ENCODE measurements around the gene MGAT5.

The MGAT5 gene

GRCh38 chr2:134337631-134338030, 83.8 kb downstream of the MGAT5 start:
- no peak for DNase-seq
- in situ Hi-C loops (cut with HindIII; ENCODE audit: low pct_ligation_motif_present, low pct_unique_long_range_greater_than_20kb, low sequenced_read_pairs), result no loop called here

- DNase-seq, result no peak
- in situ Hi-C loops (cut with HindIII; ENCODE audit: low pct_ligation_motif_present, low pct_unique_long_range_greater_than_20kb, low sequenced_read_pairs), result no loop called here
Measured at GRCh38 chr2:134338208-134338607, 84.3 kb downstream of the MGAT5 start.

- no peak for DNase-seq
- in situ Hi-C loops (cut with HindIII; ENCODE audit: low pct_ligation_motif_present, low pct_unique_long_range_greater_than_20kb, low sequenced_read_pairs), result no loop called here
Measured at GRCh38 chr2:134341476-134341875, 87.6 kb downstream of the MGAT5 start.

GRCh38 chr2:134344954-134345697, 91.3 kb downstream of the MGAT5 start:
- in situ Hi-C loops (cut with HindIII; ENCODE audit: low pct_ligation_motif_present, low pct_unique_long_range_greater_than_20kb, low sequenced_read_pairs), result no loop called here
- no peak for DNase-seq

DNA sequence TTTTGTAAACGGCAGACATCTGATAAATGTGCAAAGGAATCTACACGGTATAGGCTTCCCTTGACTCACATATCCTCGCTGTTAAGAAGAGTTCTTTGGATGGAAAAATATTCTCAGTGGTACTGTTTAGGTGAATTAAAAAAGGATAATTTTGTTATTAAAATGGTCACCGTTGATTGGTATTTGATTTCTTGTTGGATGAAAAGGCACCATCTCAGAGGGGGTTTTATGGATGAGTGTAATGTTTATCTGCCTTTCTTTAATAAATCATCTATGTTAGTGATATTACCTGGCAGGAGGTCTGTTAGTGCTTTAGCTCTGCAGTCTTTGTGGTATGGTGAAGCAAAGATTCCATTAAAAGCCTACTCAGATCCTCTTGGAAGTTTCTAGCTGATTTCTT, 92.3 kb downstream of the MGAT5 start:
- in situ Hi-C loops (cut with HindIII; ENCODE audit: low pct_ligation_motif_present, low pct_unique_long_range_greater_than_20kb, low sequenced_read_pairs), result no loop called here
- DNase-seq, result no peak

DNA sequence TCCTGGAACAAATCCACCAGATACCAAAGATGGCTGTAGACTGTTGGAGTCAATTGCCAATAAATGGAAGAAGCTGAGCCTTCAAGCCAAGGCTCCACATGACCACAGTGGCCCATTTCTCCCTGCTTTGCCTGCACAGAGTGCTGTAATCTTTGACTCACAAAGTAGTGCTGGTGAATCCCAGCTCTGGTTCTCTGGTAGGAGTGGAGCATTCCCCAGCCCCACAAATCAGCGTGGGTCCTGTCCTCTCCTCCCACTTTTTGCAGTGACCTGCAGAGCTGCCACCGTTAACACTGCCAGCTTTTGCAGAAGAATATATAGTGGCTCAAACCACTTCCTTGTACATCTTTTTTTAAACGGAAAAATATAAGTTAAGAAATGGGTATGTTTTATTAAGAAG, 93.9 kb downstream of the MGAT5 start:
- no peak for DNase-seq
- in situ Hi-C loops (cut with HindIII; ENCODE audit: low pct_ligation_motif_present, low pct_unique_long_range_greater_than_20kb, low sequenced_read_pairs), result no loop called here

- in situ Hi-C loops (cut with HindIII; ENCODE audit: low pct_ligation_motif_present, low pct_unique_long_range_greater_than_20kb, low sequenced_read_pairs), result no loop called here
- DNase-seq, result no peak
Measured at GRCh38 chr2:134348239-134348638, 94.4 kb downstream of the MGAT5 start.

DNA sequence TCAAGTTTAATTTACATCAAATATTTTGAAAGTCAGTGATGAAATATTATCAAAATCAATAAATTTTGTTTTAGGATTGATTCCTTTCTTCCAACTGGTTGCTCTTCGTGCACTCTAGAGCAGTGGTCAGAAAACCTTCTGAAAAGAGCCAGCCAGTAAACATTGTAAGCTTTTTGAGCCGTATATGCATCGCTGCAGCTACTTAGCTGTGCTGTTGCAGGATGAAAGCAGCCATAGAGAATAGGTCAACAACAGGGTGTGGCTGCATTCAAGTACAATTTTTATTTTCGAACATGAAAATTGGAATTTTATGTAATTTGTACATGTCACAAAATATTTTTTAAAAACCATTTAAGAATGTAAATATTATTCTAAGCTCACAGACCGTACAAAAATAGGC, 94.9 kb downstream of the MGAT5 start:
- DNase-seq, result no peak
- in situ Hi-C loops (cut with HindIII; ENCODE audit: low pct_ligation_motif_present, low pct_unique_long_range_greater_than_20kb, low sequenced_read_pairs), result no loop called here

DNA sequence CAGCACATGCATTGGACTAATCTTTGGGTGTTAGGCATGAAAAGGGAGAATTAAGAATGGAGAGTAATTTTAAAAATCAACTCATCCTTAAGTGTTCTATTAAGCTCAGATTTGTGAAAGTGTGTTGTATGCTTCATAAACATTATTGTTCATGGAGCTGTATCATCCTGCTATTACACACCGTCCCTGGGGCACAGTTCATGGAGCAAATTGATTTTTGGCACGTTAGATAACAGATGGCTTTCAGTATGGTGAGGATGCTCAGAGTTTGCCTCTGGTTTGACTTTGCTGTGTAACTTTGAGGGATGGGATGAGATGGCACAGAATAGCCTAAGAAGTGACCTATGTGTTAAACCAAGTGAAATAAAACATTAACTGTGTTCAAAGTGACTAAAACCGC, 97.1 kb downstream of the MGAT5 start:
- DNase-seq, result no peak

DNA sequence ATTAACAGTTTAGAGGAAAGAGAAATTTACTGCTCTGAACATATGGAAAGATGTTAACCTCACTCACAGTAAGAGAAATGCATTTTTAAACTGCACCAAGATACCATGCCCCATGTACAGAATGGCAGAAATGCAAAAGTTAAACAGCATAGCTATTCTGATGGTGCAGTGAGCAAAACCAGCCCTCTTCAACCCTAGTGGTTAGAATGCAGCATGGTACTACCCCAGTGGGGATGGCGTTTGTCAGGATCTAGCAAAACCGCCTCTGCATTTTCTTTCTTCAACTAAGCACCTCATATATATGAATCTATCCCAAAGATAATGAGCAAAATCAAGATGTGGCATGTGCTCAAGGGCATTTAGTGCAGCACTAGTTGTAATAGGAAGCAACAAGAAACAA, 98.0 kb downstream of the MGAT5 start:
- DNase-seq, result no peak
- in situ Hi-C loops (cut with HindIII; ENCODE audit: low pct_ligation_motif_present, low pct_unique_long_range_greater_than_20kb, low sequenced_read_pairs), result no loop called here

More for the DNA sequence above, 97.1 kb downstream of the MGAT5 start:
- in situ Hi-C loops (cut with HindIII; ENCODE audit: low pct_ligation_motif_present, low pct_unique_long_range_greater_than_20kb, low sequenced_read_pairs), result no loop called here

DNA sequence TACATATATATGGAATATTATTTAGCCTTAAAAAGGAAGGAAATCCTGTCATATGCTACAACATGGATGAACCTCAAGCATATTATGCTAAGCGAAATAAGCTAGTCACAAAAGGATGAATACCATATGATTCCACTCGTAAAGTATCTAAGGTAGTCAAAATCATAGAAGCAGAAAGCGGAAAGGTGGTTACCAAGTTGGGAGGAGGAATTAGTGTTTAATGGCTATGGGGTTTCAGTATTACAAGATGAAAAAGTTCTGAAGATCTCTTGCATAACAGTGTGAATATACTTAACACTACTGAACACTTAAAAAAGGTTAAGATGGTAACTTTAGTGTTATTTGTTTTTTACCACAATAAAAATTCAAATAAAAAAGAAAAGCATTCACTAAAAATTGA, 99.0 kb downstream of the MGAT5 start:
- DNase-seq, result no peak
- in situ Hi-C loops (cut with HindIII; ENCODE audit: low pct_ligation_motif_present, low pct_unique_long_range_greater_than_20kb, low sequenced_read_pairs), result no loop called here

GRCh38 chr2:134354611-134355010, 100.7 kb downstream of the MGAT5 start:
- DNase-seq, result no peak
- in situ Hi-C loops (cut with HindIII; ENCODE audit: low pct_ligation_motif_present, low pct_unique_long_range_greater_than_20kb, low sequenced_read_pairs), result no loop called here

- in situ Hi-C loops (cut with HindIII; ENCODE audit: low pct_ligation_motif_present, low pct_unique_long_range_greater_than_20kb, low sequenced_read_pairs), result no loop called here
- no peak for DNase-seq
Measured at GRCh38 chr2:134357814-134358213, 103.9 kb downstream of the MGAT5 start.

- in situ Hi-C loops (cut with HindIII; ENCODE audit: low pct_ligation_motif_present, low pct_unique_long_range_greater_than_20kb, low sequenced_read_pairs), result no loop called here
- no peak for DNase-seq
Measured at GRCh38 chr2:134359367-134360081, 105.7 kb downstream of the MGAT5 start.

DNA sequence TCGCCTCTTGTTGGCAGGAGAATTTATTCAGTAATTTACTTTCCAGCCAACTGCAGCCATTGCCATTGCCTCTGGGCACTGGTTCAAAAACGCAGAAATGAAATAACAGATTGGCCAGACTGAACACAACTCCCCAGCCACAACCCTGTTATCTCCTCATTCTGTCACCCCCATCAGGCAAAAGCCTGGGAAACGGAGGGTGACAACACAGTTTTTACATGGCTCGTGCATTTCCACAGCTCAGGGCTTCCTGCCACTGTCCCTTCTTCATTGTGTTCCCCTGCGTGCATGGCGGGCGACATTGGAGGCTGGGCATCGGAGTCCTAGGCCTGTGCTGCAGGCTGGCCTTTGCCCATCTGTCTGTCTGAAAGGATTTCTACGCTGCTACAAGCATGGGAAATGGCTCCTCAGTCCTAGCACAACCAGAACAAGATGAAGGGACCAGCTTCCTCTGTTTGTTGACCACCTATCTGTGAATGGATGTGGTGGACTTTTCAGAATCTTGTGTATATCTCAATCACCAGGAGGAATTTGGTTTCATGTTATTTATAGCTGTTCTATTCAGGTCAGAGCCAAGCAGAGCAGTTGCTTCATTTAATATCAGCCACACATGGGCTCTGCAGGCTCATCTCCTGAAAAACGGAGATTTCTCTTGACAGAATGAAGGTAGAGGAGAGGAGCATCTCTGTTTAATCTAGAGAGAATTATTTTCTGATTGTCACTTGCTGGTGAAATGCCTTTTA, 107.0 kb downstream of the MGAT5 start:
- in situ Hi-C loops (cut with HindIII; ENCODE audit: low pct_ligation_motif_present, low pct_unique_long_range_greater_than_20kb, low sequenced_read_pairs), result no loop called here
- DNase-seq, result no peak

DNA sequence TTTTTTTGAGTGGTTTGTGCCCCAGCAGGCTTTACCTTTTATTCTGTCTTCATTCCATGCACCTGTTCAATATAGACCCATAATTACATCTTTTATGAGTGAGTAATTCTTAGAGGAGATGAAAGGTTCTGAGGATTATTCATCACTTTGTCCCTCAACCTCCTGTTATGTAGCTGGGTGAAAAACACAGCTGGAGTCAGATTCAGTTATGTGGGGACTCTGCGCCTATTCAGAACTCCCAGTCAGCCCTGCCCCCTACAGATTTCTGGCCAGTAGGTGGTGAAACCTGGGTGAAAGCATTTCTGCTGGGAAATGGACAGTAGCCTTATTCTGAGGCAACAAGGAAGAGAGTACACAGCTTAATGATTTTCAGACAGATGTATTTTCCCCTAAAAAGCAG, 107.8 kb downstream of the MGAT5 start:
- in situ Hi-C loops (cut with HindIII; ENCODE audit: low pct_ligation_motif_present, low pct_unique_long_range_greater_than_20kb, low sequenced_read_pairs), result no loop called here
- DNase-seq, result no peak

- in situ Hi-C loops (cut with HindIII; ENCODE audit: low pct_ligation_motif_present, low pct_unique_long_range_greater_than_20kb, low sequenced_read_pairs), result no loop called here
Measured at GRCh38 chr2:134362152-134362668, 108.3 kb downstream of the MGAT5 start.

DNA sequence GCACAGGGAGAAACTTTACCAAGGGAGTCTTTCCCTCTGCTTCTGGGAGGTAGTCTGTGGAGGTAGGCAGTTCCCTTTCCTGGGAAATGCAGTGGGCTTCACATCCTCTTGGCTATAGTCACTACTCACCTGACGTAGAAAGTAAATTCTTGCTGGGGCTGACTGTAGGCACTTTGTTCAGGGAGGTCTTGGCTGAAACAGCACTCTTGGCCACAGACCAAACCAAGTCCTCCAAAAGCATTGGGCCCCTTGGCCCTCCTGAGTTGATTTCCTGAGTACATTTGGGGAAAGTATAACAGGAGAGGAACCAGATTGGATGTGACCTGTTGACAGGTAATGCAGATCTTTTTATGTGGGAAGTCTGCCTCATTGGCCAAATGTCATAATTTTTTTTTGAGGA, 108.9 kb downstream of the MGAT5 start:
- in situ Hi-C loops (cut with HindIII; ENCODE audit: low pct_ligation_motif_present, low pct_unique_long_range_greater_than_20kb, low sequenced_read_pairs), result no loop called here
- no peak for DNase-seq

More at GRCh38 chr2:134362152-134362668, 108.3 kb downstream of the MGAT5 start:
- no peak for DNase-seq

DNA sequence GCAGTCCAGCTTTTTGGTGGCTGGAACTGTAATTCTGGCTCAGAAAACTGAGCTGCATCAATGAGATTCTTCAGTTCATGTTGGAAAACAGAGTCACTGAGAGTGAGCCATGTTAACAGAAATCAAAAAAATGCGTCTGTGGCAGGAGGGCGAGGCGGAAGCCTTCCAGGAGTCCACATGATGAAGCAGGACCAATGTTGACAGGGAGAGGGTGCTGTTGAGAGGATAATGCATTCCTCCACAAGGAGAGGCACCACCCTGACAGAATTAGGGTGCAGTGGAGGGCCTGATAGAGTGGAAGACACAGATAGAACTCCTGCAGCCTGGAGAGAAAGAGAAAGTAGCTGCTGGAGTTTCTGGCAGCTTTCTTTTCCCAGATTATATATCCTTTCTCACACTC, 111.5 kb downstream of the MGAT5 start:
- peak; percentile 21 for DNase-seq
- in situ Hi-C loops (cut with HindIII; ENCODE audit: low pct_ligation_motif_present, low pct_unique_long_range_greater_than_20kb, low sequenced_read_pairs), result no loop called here

All from ACHN (cell line).